ENCODE measurements around the gene ZBTB16. TPM values are rescaled to one million over a fixed set of nuclear protein-coding genes. Genes with fewer than 3 reads are reported as not detected.

Gene ZBTB16
- total RNA-seq, 2 donors from 2014 or later, result 2.0 to 13.7 TPM

DNA sequence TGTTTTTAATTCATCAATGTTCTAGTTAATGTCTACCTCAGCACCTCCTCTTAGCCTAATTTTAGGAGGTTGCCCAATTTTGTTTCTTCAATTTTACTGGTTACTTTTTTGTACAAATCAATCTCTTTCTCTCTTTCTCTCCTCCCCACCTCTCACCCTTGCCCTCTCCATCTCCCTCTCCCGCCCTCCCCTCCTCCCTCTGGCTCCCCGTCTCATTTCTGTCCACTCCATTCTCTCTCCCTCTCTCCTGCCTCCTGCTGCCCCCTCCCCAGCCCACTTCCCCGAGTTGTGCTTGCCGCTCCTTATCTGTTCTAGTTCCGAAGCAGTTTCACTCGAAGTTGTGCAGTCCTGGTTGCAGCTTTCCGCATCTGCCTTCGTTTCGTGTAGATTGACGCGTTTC, 195.8 kb downstream of the ZBTB16 start:
- TF ChIP-seq, protein P1, sequence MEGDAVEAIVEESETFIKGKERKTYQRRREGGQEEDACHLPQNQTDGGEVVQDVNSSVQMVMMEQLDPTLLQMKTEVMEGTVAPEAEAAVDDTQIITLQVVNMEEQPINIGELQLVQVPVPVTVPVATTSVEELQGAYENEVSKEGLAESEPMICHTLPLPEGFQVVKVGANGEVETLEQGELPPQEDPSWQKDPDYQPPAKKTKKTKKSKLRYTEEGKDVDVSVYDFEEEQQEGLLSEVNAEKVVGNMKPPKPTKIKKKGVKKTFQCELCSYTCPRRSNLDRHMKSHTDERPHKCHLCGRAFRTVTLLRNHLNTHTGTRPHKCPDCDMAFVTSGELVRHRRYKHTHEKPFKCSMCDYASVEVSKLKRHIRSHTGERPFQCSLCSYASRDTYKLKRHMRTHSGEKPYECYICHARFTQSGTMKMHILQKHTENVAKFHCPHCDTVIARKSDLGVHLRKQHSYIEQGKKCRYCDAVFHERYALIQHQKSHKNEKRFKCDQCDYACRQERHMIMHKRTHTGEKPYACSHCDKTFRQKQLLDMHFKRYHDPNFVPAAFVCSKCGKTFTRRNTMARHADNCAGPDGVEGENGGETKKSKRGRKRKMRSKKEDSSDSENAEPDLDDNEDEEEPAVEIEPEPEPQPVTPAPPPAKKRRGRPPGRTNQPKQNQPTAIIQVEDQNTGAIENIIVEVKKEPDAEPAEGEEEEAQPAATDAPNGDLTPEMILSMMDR (IDR thresholded peaks at IDR 0.05), result no peak
- Histone ChIP-seq H3K4me1 (no peaks in the 10 kb centered on the region), H3K4me3 (no peak overlapping the region), H3K9me3 (no peaks in the 10 kb centered on the region), H3K36me3 (no peaks in the 10 kb centered on the region), H3K9ac (ENCODE audit: low read depth in 2 of 2, low read length in 2 of 2) (no peak overlapping the region), H3K27ac (no peak overlapping the region), H3K27me3 (no peaks in the 10 kb centered on the region)
- no peak for DNase-seq
- intact Hi-C loops (cut with DNase I), result loop anchor here (5.0 kb wide), 1 partner anchor 73 kb away; no protein-coding TSS in a partner anchor

DNA sequence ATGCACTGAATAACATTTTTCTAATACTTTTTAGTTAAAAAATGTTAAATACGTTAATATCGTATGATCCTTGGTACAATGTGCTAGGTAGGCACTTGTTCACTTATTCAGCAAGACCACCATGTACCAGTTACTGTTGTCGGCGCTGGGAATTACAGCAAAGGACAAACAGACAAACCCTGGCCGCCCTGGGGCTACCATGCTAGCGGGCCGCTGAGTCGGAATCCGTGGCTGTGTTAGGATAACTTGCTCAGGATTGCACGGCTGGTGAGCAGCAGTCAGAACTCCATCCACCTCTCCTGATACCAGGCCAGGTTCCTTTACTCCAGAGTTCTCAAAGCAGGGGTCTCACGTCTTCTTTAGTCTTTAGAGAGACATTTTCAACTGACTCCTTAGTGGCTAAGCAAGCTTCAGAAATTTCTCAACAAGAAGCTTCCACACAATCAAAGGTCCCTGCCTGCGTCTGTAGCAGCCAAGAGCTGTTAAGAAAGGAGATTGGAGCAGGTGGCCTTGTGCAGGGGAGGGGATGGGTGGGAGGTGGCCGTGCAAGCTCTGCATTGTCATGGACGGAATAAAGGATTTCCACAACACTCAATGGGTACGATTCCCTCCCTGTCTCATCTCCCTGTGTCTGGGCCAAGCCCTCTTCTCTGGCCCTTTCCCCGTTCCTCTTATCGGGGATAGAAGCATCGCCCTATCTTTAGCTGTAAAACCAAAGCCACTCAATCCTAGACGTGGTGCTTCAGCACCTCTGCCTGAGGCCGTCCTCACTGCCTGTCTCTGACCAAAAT, 196.9 kb downstream of the ZBTB16 start:
- TF ChIP-seq, protein P1 (IDR thresholded peaks at IDR 0.05), result no peak
- Histone ChIP-seq H3K36me3 (no peaks in the 10 kb centered on the region), H3K4me1 (no peaks in the 10 kb centered on the region), H3K9ac (ENCODE audit: low read depth in 2 of 2, low read length in 2 of 2) (no peak overlapping the region), H3K27me3 (no peaks in the 10 kb centered on the region), H3K4me3 (no peak overlapping the region), H3K27ac (no peak overlapping the region), H3K9me3 (no peaks in the 10 kb centered on the region)
- no peak for DNase-seq
- intact Hi-C loops (cut with DNase I), result loop anchor here (5.0 kb wide), 1 partner anchor 74 kb away; no protein-coding TSS in a partner anchor

DNA sequence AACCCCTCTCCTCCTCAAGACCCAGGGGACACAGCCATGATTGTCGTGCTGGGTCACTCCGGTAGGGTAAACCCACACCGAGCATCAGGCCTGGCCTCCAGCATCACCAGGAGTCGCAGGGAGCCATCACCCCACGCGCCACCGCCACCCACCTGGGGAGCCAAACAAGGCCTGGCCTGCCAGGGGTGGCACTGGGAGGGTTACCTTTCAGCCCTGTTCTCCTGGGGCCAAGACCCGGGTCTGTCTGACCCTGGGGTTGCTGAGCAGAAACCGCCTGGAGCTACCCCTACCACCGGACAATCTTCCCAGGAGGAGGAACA, 197.4 kb downstream of the ZBTB16 start:
- no peak overlapping the region for H3K27ac ChIP-seq
- no peaks in the 10 kb centered on the region for H3K4me1 ChIP-seq
- H3K4me3 ChIP-seq, result no peak overlapping the region
- no peaks in the 10 kb centered on the region for H3K9me3 ChIP-seq
- no peaks in the 10 kb centered on the region for H3K36me3 ChIP-seq
- DNase-seq, result no peak
- no peak overlapping the region for H3K9ac ChIP-seq (ENCODE audit: low read depth in 2 of 2, low read length in 2 of 2)
- no peaks in the 10 kb centered on the region for H3K27me3 ChIP-seq
- intact Hi-C loops (cut with DNase I), result loop anchor here (5.0 kb wide), 1 partner anchor 75 kb away; no protein-coding TSS in a partner anchor
- TF ChIP-seq, protein P1 (IDR thresholded peaks at IDR 0.05), result no peak

DNA sequence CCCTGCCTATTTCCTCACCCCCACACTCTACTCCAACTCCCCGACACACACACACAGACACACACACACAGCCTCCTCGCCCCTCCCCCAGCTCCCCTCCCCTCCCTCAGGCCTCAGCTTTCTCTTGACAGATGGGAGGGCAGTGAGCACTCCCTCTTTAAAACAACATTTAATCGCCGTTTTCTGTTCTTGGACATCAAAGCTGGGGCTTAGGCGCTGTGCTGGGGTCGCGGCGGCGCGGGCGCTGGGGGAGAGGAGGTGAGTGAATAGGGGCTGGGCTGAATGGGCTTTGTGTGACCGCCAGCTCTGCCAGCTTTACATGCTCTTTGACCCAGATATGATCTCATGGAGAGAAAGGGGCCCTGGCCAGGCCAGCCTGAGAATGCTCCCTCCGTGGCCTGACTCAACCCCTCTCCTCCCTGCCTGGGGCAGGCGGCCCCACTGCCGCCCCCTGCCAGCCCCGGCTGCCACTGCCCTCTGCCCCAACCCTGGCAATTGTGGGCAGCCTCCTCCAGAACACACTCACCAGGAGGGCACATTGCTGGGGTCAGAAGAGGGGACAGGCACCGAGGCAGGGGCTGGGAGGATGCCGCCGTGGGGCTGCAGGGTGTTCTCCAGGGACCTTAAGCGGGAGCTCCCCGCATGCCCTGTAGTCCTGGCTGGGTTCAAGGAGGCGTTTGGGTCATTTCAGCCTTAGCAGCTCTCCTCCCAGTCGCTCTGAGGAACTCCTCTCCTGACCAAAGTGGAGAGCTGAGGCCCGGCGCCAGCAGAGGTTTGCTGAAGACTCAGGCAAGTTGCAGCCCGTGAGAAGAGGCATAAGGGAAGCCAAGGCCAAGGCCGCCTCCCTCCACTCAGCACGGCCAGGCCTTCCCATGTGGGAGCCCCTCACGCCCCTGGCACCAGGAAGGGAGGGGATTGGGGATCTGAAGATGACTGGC, 198.4 kb downstream of the ZBTB16 start:
- intact Hi-C loops (cut with DNase I), result loop anchor here (5.0 kb wide), 1 partner anchor 76 kb away; no protein-coding TSS in a partner anchor
- no peaks in the 10 kb centered on the region for H3K9me3 ChIP-seq
- no peaks in the 10 kb centered on the region for H3K4me1 ChIP-seq
- TF ChIP-seq, protein P1 (IDR thresholded peaks at IDR 0.05), result no peak
- no peak for DNase-seq
- H3K36me3 ChIP-seq, result no peaks in the 10 kb centered on the region
- H3K27ac ChIP-seq, result no peak overlapping the region
- H3K9ac ChIP-seq (ENCODE audit: low read depth in 2 of 2, low read length in 2 of 2), result peak overlapping the region in 1 of 2 donors; percentile 8
- no peaks in the 10 kb centered on the region for H3K27me3 ChIP-seq
- H3K4me3 ChIP-seq, result no peak overlapping the region

DNA sequence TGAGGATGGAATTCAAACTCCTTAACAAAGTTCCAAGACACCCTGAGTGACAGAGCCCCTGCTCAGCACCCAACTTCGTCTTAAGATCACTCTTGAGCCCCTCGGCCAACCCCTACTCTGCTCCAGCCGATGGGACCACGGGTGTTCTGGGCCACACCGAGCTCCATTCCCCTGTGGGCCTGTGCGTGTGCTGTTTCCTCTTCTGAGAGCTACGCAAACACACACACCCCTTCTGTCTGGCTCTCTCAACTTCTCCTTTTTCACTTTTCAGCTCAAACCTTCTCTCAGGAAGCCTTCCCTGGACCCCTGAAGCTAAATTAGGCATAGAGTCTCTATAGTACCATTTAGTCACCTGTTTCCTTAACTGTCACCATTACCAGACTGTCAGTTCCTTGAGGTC, 199.2 kb downstream of the ZBTB16 start:
- DNase-seq, result no peak
- Histone ChIP-seq H3K36me3 (no peaks in the 10 kb centered on the region), H3K4me3 (no peak overlapping the region), H3K9me3 (no peaks in the 10 kb centered on the region), H3K27ac (no peak overlapping the region), H3K9ac (ENCODE audit: low read depth in 2 of 2, low read length in 2 of 2) (no peak overlapping the region), H3K4me1 (no peaks in the 10 kb centered on the region), H3K27me3 (no peaks in the 10 kb centered on the region)
- intact Hi-C loops (cut with DNase I), result loop anchor here (5.0 kb wide), 1 partner anchor 76 kb away; no protein-coding TSS in a partner anchor
- TF ChIP-seq, protein P1 (IDR thresholded peaks at IDR 0.05), result no peak
